NCI-H69 (cell line): ENCODE results near the gene GPRIN2.
"Not testable (repeated sequence)": the region's sequence is repeated elsewhere in the genome, so short reads cannot be mapped to it uniquely, and the experiment has no call there.

Source experiments
- DNase-seq: peaks from one replicate; lab custom pipeline; 2025; lab: John Stamatoyannopoulos, UW

GPRIN2 gene

DNA sequence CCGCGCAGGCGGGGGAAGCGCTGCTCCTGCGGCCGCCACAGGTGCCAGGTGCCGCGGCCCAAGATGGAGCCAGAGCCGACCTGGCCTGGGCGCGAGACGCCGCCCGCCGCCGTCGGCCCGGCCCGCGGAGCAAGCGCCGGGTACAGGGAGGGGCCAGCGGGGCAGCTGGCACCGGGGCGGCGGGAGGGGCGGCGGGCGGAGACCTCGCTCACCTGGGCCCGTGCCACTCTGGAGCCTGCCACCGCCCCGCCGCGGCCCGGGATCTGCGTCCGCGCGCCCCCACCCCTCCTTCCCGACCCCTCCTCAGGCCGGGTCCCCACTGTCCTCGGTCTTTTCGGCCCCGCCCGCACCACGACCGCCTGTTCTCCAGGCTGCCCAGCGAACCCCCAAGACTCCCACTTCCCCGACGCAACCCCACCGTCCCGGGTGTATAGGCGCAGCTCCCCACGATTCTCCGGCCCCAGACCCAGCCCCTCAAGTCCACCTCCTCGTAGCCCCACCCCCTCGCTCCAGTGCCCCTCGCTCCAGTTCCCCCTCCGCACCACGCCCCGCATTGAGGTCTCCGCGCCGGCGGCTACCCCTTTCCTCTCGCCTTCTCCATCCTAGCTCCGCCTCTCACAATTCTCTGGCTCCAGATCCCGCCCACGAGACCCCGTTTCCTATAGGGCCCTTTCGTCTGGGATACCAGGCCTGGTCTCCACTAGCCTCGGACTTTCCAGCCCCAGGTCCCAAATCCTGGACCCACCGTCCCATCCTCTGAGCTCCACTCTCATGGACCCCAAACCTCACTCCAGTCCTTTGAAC lies at the start of gene GPRIN2:
Gene GPRIN2 (minus strand): TSS at position 144 of the 804 bp plus-strand sequence. CDS start 5,922 bp downstream, outside the sequence.
- DNase-seq = peak; percentile 37

DNA sequence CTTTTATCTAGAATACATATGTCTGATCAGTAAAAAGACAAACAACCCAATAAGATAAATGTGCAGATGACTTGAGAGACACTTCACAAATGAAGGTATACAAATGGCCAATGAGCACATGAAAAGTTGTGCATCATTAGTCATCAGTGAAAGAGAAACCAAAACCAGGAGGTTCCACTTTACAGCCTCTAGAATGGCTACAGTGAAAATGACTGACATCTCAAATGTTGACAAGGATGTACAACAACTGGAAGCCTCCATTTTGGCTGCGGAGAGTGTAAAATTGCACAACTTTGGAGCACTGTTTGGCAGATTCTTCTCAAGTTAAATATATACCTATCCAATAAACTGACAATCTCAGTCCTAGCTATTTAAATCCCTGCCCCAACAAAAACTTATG lies 44.1 kb upstream of the GPRIN2 start:
- DNase-seq = not testable (repeated sequence)

DNA sequence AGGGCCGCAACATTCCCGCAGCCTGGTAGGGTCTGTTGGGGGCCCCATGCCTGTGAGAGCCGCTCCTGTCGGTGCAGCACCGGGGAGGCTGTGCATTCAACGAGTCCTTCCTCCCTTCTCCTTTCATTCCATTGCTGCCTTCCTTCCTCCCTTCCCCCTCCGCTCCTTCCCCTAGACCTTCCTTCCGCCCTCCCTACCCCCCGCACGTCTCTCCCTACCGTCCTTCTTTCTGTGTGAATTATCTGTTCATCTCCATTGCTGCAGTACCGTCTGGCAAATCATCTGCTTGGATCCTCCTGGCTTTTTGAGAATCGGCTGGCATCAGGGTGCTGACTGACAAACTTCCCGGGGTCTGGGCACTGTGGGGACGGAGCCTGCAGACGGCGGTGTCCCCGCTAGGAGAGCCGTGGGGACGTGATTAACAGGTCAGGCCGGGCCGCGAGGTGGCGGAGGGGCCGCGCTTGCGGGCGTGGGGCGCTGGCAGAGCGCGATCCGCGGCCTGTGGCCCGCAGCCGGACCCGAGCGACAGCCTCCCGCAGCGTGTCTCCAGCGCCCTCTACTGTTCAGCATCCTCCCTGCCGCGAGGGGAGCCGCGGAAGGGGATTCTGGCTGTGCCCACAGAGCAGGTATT lies 41.3 kb upstream of the GPRIN2 start:
- not testable (repeated sequence) for DNase-seq

DNA sequence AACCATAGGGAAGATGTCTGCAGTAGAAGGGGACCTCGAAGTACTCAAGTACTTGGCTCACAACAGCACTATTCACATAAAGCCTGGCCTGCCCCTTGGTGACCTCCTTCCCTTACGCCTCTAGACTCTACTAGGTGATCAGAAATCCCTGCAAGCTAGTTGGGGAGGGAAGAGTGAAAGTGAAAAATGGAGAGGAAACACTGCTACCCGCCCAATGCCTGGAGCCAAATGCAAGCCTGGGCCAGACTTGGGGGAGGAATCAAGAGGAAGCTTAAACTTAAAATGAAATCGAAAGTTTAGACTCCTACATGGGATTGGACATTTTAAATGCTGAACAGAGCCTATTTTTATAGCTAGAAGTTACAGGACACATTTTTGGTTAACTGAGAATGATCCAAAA lies 40.1 kb upstream of the GPRIN2 start:
- not testable (repeated sequence) for DNase-seq

DNA sequence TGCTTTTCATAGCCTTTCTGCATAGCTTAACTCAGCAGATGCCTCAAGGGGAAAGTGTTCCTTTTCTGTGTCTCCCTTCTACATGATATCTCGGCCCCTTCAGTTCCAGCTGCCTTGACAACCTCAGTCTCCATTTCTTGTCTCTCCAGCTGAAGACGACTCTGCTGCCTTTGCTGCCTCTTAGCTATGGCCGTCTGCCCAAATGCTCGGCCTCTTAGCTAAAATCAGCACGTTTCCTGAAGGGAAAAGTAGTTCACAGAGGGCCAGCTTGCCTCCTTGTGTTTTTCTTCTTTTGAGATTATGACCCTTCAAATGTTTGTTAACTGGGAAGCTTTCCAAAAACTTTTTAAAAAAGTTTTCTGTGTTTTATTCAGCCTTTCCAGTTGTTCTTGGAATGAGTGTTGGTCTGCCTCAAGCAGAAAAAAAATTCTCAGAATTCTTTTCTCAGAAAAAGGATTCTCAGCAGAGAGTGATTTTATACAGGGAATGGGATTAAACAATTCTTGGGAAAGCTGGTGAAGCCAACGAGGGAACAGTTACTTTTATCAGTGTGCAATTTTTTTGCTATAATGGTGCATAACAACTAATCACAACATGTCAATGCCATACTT lies 38.1 kb upstream of the GPRIN2 start:
- DNase-seq = not testable (repeated sequence)

DNA sequence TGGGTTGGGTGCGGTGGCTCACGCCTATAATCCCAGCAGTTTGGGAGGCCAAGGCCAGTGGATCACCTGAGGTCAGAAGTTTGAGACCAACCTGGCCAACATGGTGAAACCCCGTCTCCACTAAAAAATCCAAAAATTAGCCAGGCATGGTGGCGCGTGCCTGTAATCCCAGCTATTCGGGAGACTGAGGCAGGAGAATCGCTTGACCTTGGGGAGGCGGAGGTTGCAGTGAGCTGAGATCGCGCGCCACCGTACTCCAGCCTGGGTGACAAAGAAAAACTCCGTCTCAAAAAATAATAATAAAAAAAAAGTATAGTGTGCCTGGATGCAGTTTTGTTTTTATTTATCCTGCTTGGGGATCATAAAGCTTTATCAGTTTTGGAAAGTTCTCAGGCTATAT lies 36.8 kb upstream of the GPRIN2 start:
- not testable (repeated sequence) for DNase-seq

DNA sequence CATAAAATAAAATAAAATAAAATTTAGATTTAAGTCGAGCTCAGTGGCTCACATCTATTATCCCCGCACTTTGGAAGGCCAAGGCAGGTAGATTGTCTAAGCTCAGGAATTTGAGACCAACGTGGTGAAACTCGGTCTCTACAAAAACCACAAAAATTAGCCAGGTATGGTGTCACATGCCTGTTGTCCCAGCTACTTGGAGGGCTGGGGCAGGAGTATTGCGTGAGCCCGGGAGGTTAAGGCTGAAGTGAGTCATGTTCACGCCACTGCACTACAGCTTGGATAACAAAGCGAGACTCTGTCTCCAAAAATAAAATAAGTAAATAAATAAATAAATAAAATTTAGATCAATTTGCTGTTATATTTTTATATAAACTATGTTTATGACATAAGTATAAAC lies 34.6 kb upstream of the GPRIN2 start:
- DNase-seq = not testable (repeated sequence)

DNA sequence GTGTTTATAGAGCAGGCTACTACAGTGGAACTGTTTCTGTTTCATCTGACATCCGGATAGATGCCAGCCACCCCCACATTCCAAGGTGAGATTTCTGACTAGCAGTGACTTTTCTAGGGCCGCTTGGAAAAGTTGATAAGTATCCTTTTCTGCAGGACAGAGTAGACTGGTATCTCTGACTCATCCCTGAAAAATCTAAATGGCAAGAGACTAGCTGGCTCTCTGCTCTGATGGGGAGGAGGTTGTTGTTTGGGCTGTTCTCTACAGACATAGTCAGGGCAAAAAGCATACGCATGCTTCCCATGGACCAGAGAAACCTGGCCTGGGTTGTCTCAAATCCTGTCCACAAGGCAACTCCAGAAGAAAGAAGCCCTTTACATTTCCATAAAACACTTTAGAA lies 33.1 kb upstream of the GPRIN2 start:
- not testable (repeated sequence) for DNase-seq

DNA sequence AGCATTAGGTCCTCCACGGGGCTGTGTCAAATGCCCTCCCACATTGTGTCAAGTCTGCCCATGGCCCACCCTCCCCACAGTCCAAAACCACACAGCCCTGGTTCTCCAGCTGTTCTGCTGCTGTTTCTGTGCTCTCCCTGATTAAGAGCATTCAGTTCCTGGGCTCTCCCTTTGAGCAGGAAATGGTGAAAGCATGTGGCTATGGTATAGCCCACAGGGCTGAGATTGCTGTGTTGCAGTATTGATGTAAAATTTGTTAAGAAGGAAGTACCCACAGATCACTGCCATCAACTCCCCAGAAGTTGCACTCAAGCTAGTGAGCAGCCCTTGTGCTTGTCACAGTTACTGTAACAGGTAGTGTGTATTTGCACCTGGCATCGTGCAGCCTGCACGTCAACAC lies 31.8 kb upstream of the GPRIN2 start:
- DNase-seq = not testable (repeated sequence)

DNA sequence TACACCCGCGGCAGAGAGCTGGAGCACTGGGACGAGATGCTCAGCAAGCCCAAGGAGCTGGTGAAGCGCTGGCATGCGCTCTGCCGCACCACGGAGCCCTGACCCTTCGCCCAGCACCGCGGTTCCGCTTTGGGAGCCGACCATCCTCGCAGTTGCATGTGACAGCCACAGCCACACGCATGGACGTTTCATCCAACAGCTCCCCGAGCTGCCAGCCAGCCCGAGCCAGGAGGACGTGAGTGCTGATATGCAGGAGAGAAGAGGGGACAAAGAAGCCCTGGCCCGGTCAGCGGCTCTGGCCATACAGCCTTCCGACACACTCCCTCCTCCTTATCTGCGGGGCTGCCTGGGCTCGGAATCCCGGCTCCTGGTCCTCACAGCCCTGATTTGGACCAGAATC lies 31.1 kb upstream of the GPRIN2 start:
- not testable (repeated sequence) for DNase-seq

DNA sequence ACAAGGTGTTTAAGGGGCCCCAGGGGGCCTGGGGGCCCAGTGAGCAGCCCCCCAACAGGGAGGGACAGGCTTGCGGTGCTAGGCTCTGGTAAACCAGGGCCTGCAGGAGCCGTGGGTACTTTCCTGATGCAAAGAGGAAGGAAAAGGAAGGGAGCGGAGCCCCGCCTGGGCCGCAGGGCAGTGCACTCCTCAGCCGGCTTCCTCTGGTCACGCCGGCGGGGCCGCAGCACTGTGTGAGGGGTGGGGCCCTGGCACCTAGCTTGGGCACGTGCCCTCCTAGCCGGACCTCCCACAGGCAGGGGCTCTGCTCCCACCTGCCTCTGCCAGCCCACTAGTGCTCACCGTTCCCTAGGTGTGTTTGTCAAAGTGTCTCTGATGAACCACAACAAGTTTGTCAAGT lies 28.8 kb upstream of the GPRIN2 start:
- DNase-seq = not testable (repeated sequence)

DNA sequence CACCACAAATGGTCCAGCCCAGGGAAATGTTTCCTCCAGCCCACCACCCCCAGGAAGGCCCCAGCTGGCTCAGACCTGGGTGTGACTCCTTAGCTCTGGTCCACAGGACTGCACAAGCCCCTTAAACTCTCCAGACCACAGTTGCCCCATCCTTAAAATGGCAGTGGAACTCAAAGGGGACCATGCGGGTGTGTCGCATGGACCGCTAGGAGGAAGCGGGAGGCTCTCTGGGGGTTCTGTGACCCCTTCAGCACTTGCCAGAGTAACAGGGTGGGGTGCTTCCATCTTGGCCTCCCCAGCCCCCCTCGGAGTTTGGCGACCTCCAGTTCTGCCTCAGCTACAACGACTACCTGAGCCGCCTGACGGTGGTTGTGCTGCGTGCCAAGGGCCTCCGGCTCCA lies 27.7 kb upstream of the GPRIN2 start:
- DNase-seq = not testable (repeated sequence)

DNA sequence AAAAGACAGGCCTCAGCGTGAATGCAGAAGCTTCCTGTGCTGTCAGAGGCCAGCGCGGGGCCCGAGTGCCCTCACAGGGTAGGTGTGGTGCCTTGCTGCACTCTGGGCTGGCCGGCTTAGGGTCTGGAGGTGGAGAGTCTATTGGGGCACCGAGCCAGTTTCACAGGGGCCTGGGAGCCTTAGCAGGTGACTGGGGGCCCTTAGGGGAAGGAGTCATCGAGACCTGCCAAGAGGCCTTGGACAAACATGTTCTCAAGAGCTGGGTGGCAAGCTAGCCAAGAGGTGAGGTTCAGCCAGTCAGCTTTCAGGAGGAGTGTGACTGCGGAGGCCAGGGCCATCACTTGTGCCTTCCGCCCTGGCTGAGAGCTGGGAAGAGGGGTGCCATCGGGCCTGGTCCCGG lies 26.1 kb upstream of the GPRIN2 start:
- not testable (repeated sequence) for DNase-seq

DNA sequence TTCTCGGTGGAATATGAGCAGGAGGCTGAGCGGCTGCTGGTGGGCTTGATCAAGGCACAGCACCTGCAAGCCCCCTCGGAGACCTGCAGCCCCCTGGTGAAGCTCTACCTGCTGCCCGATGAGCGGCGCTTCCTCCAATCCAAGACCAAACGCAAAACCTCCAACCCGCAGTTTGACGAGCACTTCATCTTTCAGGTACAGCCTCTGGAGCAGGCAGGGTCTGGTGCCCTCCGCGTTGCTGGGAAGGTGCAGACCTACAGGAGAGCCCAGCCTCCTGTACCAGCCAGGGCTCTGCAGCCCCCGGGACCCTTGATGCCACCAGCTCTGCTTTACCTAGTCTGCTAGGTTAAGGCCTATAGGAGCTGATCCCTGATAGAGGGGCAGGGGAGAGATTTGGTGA lies 25.5 kb upstream of the GPRIN2 start:
- DNase-seq = not testable (repeated sequence)

DNA sequence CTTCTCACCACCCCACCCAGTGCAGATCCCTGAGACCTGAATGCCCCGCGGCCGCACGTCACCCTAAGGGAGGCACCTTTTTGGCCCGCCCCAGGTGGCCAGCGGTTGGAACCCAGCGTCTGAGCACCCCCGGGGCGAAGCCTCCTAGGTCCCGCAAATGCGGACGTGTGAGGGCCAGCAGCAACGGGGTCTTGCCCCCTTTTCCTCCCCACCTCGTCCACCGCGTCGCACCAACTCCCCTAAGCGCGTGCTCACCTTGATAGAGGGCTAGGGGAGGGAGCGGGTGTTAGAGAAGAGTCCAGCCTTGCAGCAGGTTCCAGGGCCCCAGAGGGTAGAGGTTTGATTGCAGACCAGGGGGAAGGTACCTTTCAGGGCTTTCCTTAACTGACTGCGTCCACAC lies 22.9 kb upstream of the GPRIN2 start:
- DNase-seq = not testable (repeated sequence)

DNA sequence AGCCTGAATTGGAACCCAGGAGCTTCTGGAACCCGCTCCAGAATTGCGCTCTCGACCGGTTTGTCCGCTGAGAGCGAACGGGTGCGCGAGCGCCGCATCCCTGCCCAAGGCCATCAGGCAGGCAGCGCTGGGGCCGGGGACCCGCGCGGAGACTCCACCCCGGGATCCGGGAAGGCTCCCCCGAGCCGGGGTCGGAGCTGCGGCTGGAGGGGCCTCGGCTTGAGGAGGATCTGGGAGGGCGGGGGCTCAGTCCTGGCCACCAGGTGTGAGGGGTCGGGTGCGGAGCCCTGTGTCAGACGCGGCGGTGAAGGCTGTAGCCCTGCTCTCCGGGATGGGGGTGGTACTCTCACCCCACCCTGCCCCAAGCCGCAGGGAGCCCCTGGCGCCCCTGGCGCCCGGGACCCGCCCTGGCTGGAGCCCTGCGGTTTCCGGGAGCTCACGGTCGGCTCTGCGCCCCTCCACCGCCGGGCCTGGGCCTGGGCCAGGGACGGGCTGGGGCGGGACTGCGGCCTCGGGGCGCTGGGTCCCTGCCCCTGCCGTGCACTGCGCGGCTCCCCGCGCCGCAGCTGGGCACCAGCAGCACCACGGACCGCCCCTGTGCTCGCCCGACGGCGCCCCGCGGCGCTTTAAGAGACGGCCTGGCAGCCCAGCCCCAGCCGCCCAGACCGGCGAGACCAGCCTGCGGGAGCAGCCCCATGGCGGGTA lies 22.2 kb upstream of the GPRIN2 start, which contains the start of gene SYT15:
Gene SYT15 (plus strand): TSS at position 655 of the 705 bp plus-strand sequence. CDS start 41 bp downstream, at position 696.
- not testable (repeated sequence) for DNase-seq

DNA sequence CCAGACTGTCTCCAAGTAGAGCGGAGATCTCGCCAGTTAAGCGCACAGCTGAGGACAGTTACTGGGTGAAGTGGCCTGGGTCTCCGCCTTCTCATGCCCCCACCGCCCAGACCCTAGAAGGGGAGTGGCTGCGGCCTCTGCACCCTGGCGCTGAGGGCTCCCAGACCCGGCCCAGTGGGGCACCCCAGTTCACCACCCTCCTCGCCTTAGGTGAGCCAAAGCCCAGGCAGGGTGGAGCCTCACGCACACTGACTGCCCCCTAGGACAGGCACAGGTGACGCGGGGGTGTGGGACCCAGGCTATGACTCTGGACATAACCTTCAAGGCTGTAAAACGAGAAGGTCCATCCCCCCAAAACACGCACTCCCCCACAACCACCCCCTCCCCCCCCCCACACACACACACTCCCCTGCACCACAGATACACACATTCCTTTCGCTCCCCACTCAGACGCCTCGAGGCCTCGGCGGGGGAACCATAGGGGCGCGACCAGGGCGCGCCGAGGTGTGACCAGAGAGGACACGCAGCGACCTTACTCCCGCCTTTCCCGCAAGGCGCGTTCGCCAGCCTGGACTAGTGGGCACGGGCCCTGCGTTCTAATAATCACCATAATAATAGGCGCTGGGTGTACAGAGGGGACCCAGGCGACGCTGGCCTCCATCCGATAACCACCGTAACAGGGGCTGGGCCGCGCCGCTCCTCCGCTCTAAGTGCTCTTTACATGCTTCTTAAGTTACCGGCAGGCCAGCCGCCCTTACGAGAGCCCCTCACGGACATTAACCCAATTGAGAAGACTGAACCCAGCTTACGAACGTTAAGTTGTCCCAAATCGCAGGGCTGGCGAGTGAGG lies 21.4 kb upstream of the GPRIN2 start:
- DNase-seq = not testable (repeated sequence)

DNA sequence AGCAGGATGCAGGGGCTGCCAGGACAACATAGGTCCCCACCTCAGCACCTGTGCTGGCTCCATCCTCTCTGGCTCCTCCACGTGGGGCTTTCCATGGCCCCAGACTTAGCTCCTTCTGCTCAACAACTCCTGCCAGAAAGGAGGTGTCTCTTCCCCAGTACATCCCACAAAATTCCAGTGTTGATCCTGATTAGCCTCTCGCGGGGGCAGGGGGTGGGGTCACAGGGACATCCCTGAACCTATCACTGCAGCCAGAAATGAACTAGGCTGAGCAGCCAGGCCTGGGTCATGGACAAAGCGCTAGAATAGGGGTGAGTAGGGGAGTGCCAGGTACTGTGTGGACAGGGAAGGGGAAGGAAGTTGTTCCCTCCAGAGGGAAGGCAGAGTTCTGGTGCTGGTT lies 17.4 kb upstream of the GPRIN2 start:
- DNase-seq = not testable (repeated sequence)

DNA sequence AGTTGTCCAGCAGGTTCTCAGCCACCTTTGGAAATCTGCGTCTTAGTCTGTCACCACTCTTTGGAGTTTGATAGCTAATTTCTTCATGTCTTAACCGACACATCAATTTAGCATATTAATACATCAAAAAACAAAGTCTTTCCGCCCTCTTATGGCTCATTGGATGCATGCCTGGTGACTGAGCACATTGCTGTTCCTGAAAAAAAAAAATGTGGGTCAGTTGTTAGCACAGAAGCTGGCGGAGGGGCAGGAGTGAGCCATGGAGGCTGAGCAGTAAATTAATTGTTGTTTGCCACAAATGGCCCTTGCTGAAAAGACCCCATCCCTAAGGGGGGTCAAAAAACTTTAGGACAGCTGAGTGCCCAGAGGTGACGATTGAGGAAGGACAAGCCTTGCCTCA lies 16.9 kb upstream of the GPRIN2 start:
- not testable (repeated sequence) for DNase-seq

DNA sequence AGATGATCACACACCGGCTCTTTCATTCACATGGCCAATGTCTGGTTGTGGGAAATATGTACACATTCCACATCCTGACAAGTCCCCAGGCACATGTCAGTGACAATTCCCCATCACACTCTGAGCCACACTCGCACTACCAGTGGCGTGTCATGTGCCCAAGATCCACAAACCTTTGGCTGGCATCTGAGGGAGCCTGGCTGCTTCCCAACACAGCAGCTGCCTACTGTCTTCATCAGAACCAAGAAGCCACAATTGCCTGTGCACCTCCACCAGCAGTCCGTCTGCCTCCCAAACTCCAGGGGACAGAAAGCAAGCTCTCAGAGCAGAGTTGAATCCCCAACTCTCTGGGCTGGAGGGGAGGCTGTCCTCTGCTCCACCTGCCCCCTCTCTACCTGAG lies 16.3 kb upstream of the GPRIN2 start:
- not testable (repeated sequence) for DNase-seq

DNA sequence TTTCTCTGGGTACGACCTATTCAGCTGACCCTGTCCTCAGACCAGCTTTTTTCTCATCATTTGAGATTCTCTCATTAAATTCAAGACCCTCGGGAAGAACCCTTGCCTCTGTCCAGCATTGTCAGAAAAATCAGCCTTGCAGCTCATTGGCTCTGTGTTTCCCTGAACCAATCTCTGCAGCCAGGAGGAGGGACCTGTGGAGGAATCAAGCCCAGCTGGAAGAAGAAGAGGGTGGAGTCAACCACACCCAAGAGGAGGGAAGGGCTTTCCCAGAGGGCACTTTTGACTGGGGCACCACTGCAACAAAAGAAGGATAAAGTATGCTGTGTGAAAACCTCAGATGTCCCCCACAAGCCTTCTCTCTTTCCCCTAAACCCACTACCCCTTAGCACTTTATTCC lies 14.2 kb upstream of the GPRIN2 start:
- not testable (repeated sequence) for DNase-seq
